KOPT-K1 (cell line): ENCODE measurements around the gene DOC2A.

Experiments used
- H3K27ac ChIP-seq: fragments of 200-600 bp; sonication (generic); 2 replicates; pipeline ENCODE4 v1.5.1; 2016; ENCODE audit warnings: antibody characterized with exemption, mild to moderate bottlenecking, low read depth, low read length; ENCODE audit not compliant: poor library complexity, severe bottlenecking
- H3K36me3 ChIP-seq: fragments of 200-600 bp; sonication (generic); 2 replicates; pipeline ENCODE4 v1.5.1; 2017; ENCODE audit warnings: antibody characterized with exemption, mild to moderate bottlenecking, low read length, moderate library complexity; ENCODE audit not compliant: insufficient read depth
- H3K9me3 ChIP-seq: fragments of 200-600 bp; sonication (generic); 2 replicates; pipeline ENCODE4 v1.5.1; 2017; ENCODE audit warnings: antibody characterized with exemption, low read length, mild to moderate bottlenecking; ENCODE audit not compliant: insufficient read depth, poor library complexity, severe bottlenecking

Gene DOC2A

GRCh38 chr16:30003670-30004423, 7.0 kb downstream of the DOC2A start:
- Histone ChIP-seq H3K36me3 (peaks cover 63% of the 10 kb centered on the region; the same call in 1 of the 2 replicates), H3K27ac (peak overlapping the region; percentile 52), H3K9me3 (no peaks in the 10 kb centered on the region)

GRCh38 chr16:30002614-30003346, 8.0 kb downstream of the DOC2A start:
- no peaks in the 10 kb centered on the region for H3K9me3 ChIP-seq
- H3K36me3 ChIP-seq = peaks cover 72% of the 10 kb centered on the region; the same call in 1 of the 2 replicates
- H3K27ac ChIP-seq = no peak overlapping the region

- no peaks in the 10 kb centered on the region for H3K9me3 ChIP-seq
- no peak overlapping the region for H3K27ac ChIP-seq
- peaks cover 72% of the 10 kb centered on the region; the same call in 1 of the 2 replicates for H3K36me3 ChIP-seq
These were observed 9.8 kb downstream of the DOC2A start for GRCh38 chr16:30000735-30001631.

DNA sequence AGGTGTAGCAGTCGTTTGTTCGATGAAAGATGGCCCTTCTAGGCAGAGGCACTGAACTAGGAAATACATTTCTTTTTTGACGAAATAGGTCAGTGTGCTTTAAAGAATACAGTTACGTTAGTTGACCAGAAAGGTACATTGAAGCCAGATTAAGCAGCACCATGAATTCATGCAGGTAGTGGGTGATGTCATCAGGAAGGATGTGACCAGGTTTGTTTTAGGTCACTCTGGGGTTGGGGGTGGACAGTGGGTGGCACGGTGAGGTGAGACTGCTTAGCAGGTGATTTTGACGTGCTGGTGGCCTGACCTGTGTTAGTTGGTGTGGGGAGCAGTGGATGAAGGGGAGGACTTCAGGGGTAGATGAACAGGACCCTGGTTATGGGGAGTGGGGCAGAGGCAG, 11.2 kb downstream of the DOC2A start:
- H3K9me3 ChIP-seq = no peaks in the 10 kb centered on the region
- H3K36me3 ChIP-seq = peaks cover 67% of the 10 kb centered on the region; the same call in 1 of the 2 replicates
- H3K27ac ChIP-seq = no peak overlapping the region

DNA sequence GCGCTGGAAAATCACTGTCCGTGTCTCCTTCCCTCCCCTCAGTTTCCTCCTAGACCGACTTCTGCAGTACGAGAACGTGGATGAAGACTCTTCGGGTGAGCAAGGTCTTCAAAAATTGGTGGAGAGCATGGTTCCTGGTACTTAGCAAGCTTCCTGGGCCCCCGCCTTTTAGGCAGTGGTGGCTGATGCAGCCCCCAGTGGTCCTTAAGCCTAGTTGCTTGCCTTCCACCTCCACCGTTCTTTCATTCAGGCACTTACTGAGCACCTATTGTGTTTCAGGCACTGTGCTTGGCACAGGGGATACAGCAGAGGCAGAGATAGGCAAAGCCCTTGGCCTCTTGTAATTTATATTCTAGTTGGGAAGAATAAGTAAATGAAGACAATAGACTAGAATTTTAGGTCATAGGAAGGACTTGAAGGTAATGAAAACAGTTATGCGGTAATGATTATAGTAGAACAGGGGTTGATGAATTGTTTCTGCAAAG, 14.0 kb downstream of the DOC2A start:
- Histone ChIP-seq H3K9me3 (no peaks in the 10 kb centered on the region), H3K36me3 (peaks cover 72% of the 10 kb centered on the region), H3K27ac (peak overlapping the region; percentile 96)

GRCh38 chr16:29995911-29996765, 14.7 kb downstream of the DOC2A start, which contains the start of gene INO80E:
INO80E (plus strand) TSS chr16:29996241; CDS start chr16:29996311, 70 bp downstream.
- H3K27ac ChIP-seq = peak within 1 kb of the TSS; percentile 96
- H3K36me3 ChIP-seq = peaks cover 72% of the 10 kb centered on the region
- H3K9me3 ChIP-seq = no peaks in the 10 kb centered on the region

- peaks cover 72% of the 10 kb centered on the region for H3K36me3 ChIP-seq
- H3K27ac ChIP-seq = peak within 1 kb of the TSS; percentile 96
These were observed 15.4 kb downstream of the DOC2A start, which contains the start of gene HIRIP3 for GRCh38 chr16:29995324-29995910. HIRIP3 (minus strand) TSS chr16:29995617; CDS start chr16:29995605, 12 bp downstream.

GRCh38 chr16:29994600-29995323, 16.1 kb downstream of the DOC2A start:
- H3K9me3 ChIP-seq = no peaks in the 10 kb centered on the region
- peaks cover 72% of the 10 kb centered on the region for H3K36me3 ChIP-seq
- H3K27ac ChIP-seq = peak overlapping the region; percentile 96

More at GRCh38 chr16:29995324-29995910, 15.4 kb downstream of the DOC2A start, which contains the start of gene HIRIP3:
- H3K9me3 ChIP-seq = no peaks in the 10 kb centered on the region

GRCh38 chr16:29993903-29994599, 16.8 kb downstream of the DOC2A start:
- H3K36me3 ChIP-seq = peaks cover 72% of the 10 kb centered on the region
- peak overlapping the region; percentile 96 for H3K27ac ChIP-seq
- H3K9me3 ChIP-seq = no peaks in the 10 kb centered on the region

DNA sequence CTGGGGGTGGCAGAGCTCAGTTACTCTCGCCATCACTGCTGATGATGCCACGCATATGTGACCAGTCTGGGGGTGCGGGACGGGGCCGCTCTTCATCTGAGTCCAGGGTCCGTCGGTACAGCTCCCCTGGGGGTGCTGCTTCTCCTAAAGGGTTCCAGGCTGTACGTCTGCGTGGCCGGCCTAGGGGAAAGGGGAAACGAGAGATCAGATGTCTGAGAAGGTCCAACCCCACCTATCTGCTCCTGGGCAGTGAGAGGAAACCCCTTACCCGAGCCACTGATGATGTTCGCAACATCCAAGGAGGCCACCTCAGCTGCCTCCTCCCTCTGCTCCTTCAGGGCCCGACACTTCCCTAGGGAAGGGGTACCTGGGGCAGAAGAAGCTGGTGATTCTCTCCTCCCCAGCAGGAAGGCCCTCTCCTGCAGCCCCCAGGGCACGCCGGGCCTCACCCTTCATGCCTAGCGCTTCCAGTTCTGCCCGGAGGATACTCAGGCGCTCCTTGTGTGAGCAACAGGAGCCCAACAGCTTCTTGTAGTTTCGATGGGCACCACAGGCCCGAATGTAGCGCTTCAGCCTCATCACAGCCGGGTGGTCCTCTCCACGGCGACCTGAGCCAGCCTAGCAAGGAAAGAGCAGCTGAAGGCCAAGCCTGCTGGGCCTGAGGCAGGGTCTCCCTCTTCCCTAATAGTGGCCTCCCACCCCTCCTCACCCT, 17.5 kb downstream of the DOC2A start:
- Histone ChIP-seq H3K36me3 (peaks cover 75% of the 10 kb centered on the region), H3K9me3 (no peaks in the 10 kb centered on the region), H3K27ac (no peak overlapping the region)

DNA sequence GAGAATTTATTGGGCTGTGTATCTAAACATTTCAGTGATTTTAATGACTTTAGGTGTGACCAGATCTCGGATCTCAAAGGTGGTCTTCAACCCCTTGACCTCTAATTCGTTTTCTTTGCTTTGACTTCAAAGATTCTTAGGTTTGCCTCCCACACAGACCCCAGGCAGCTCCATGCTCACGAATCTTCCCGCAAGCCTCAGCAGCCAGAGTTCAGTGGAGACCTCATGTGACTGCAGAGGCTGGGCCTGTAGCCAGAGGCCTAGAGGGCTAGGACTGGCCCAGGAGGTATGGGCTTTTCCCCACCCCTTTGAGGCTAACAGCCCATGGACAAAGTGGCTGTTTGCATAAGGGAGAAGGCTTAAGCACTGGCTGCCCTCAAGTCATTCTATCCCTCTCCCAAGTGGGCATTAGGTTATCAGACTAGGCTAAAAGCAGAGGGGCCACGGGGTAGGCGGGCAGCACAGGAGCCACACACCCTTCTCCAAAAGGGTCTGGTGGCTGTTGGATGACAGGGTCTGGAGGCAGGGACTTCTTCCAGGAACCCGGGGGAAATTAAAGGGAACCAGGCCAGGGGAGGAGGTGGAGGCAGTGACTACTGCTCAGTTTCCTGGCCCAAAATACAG, 18.4 kb downstream of the DOC2A start:
- H3K36me3 ChIP-seq = peaks cover 75% of the 10 kb centered on the region
- no peak overlapping the region for H3K27ac ChIP-seq
- H3K9me3 ChIP-seq = no peaks in the 10 kb centered on the region

GRCh38 chr16:29991571-29991904, 19.3 kb downstream of the DOC2A start:
- H3K27ac ChIP-seq = no peak overlapping the region
- H3K36me3 ChIP-seq = peaks cover 83% of the 10 kb centered on the region
- no peaks in the 10 kb centered on the region for H3K9me3 ChIP-seq
